BJ (cell line): ENCODE measurements around the gene PSD2. TPM values are rescaled to one million over a fixed set of nuclear protein-coding genes. Genes with fewer than 3 reads are reported as not detected.

Experiments
- CTCF ChIA-PET: fragments of 350-600 bp; formaldehyde crosslinking; extraction: SDS; loops from one replicate; lab custom pipeline; 2021; ENCODE audit warnings: antibody characterized with exemption, inconsistent platforms; lab: Yijun Ruan, JAX
- POLR2A ChIA-PET: fragments of 300-600 bp; sonication (Branson Sonifier 250); formaldehyde crosslinking; extraction: SDS; loops from one replicate; lab custom pipeline; 2021; ENCODE audit warnings: antibody characterized with exemption; lab: Charles Lee
- DNase-seq: peaks from one replicate; pipeline ENCODE4 v3.0.0-alpha.2; 2011; ENCODE audit warnings: low read depth
- H3K27me3 ChIP-seq: 2 replicates; pipeline ENCODE4 v1.6.0; 2011; ENCODE audit warnings: low read length; ENCODE audit not compliant: control insufficient read depth, insufficient read depth
- H3K36me3 ChIP-seq: 2 replicates; pipeline ENCODE4 v1.5.1; 2011; ENCODE audit warnings: low read length; ENCODE audit not compliant: control insufficient read depth, insufficient read depth
- H3K4me3 ChIP-seq: 2 replicates; pipeline ENCODE4 v1.5.1; 2011; ENCODE audit warnings: low read depth, mild to moderate bottlenecking, control low read depth, low read length
- CTCF ChIP-seq: IDR thresholded peaks from 2 replicates; pipeline ENCODE4 v1.5.1; 2011; ENCODE audit warnings: low read depth, mild to moderate bottlenecking, control low read depth, inconsistent platforms, low read length, moderate library complexity; ENCODE audit not compliant: insufficient read depth
- polyA plus RNA-seq: library from polyadenylated mRNA; depleted of rRNA; stranded (reverse); fragments of >200 nt; gene quantifications from 2 replicates; pipeline ENCODE4 v1.2.3, GENCODE V29; 2011

PSD2 gene
- polyA plus RNA-seq, 1 experiment = 0.04 TPM

DNA sequence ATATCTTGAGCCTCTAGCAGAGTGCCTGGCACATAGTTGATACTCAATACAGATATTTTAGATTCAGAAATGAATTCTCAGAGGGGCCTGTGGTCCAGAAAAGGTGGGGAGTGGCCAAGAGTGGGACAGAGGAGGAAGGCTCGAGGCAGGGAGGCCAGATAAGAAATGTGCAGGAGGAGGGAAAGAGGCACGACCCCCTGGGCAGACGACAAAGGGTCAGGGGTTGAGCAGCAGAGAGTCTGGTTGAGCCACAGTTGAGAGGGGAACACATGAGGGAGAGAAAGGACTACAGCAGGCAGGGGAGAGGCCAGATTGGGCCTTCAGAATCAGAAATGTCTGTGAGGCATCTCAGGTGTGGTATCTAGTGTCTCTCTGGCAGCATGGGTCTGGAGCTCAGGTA lies 89.1 kb downstream of the PSD2 start:
- CTCF ChIA-PET = interaction anchor here (0.8 kb wide), 1 partner anchor 14 kb away, joined by 4 read pairs; no protein-coding TSS in a partner anchor
- TF ChIP-seq CTCF = no peak
- Histone ChIP-seq H3K4me3 (no peak overlapping the region), H3K36me3 (no peaks in the 10 kb centered on the region), H3K27me3 (peaks cover 19% of the 10 kb centered on the region)
- POLR2A ChIA-PET = no interaction called here
- DNase-seq = no peak

DNA sequence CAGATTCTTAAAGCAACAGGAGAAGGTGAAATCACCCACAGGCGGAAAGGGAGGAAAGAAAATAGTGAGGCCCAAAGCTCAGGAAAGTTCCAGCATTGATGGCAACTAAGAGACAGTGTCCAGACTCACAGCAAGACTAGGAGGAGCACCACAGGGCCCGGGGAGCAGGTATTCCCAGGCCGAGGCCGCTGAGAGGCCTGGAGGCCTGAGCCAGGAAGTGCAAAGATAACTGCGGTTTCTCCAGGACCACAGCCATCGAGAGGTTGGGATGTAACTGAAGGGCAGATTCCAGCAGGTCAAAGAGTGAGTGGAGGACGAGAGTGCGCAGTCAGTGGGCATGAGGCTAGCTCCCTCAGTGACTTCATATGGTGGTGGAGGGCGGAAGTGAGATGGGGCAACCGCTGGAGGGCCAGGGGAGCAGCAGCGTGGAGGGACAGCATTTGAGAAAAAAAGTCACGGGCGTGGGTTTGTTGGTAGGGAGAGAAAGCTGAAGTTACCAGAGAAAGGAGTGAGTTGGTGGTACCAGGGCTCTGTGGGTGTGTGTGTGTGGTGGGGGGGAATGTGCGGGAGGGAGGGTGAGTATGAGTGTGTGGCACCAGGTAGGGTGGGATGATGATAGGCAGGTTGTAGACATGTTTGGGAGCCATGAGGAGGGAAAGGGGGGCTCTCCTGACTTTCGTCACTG lies 89.7 kb downstream of the PSD2 start:
- Histone ChIP-seq H3K4me3 (no peak overlapping the region), H3K27me3 (peaks cover 19% of the 10 kb centered on the region), H3K36me3 (no peaks in the 10 kb centered on the region)
- ChIA-PET CTCF (interaction anchor here (1.8 kb wide), 1 partner anchor 22 kb away, joined by 3 read pairs; no protein-coding TSS in a partner anchor), POLR2A (interaction anchor here (0.5 kb wide), 1 partner anchor 222 kb away, joined by 5 read pairs; no protein-coding TSS in a partner anchor)
- no peak for TF ChIP-seq CTCF
- no peak for DNase-seq

DNA sequence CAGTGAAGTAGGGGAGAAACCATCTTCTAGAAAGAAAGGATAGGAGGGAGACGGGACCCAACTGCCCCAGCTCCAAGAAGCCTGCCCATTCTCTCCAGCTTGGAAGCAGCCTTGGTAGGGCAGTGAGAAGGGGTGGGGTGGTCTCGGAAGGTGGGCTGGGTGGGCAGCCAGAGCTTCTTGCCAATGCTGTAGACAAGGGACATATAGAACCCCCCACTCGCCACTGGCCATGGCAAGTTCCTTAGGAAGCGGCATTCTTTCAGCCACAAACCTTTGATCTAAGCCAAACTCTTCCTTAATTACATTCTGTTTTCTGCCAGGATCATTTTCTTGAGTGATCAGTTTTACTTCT lies 90.2 kb downstream of the PSD2 start:
- POLR2A ChIA-PET = interaction anchor here (0.5 kb wide), 1 partner anchor 222 kb away, joined by 5 read pairs; no protein-coding TSS in a partner anchor
- CTCF ChIA-PET = interaction anchor here (1.8 kb wide), 1 partner anchor 22 kb away, joined by 3 read pairs; no protein-coding TSS in a partner anchor
- H3K27me3 ChIP-seq = peaks cover 19% of the 10 kb centered on the region

GRCh38 chr5:139886213-139886612 lies 90.6 kb downstream of the PSD2 start:
- ChIA-PET CTCF (interaction anchor here (1.8 kb wide), 1 partner anchor 23 kb away, joined by 3 read pairs; no protein-coding TSS in a partner anchor), POLR2A (no interaction called here)
- Histone ChIP-seq H3K4me3 (no peak overlapping the region), H3K27me3 (peaks cover 18% of the 10 kb centered on the region), H3K36me3 (no peaks in the 10 kb centered on the region)
- no peak for TF ChIP-seq CTCF
- no peak for DNase-seq

More for the DNA sequence above, 90.2 kb downstream of the PSD2 start:
- Histone ChIP-seq H3K36me3 (no peaks in the 10 kb centered on the region), H3K4me3 (no peak overlapping the region)
- TF ChIP-seq CTCF = no peak
- DNase-seq = no peak

- Histone ChIP-seq H3K4me3 (no peak overlapping the region), H3K27me3 (peaks cover 11% of the 10 kb centered on the region), H3K36me3 (no peaks in the 10 kb centered on the region)
- CTCF ChIA-PET = interaction anchor here (0.7 kb wide), 1 partner anchor 12 kb away, joined by 3 read pairs; no protein-coding TSS in a partner anchor
- POLR2A ChIA-PET = no interaction called here
- no peak for DNase-seq
- TF ChIP-seq CTCF = no peak
Observed at GRCh38 chr5:139888370-139888769, 92.8 kb downstream of the PSD2 start.
